Upper lobe of left lung (tissue), 4 donors: Measurements from ENCODE around the gene PLAAT5.

Experiments used
- EP300 ChIP-seq, 4 donors: sonication (generic); formaldehyde crosslinking; IDR thresholded peaks; one replicate each; pipeline ENCODE4 v1.5.1; 2017; ENCODE audit warnings: antibody characterized with exemption in 4 of 4, control low read depth in 2 of 4
- POLR2A ChIP-seq, 4 donors: fragments of 450-650 bp; IDR thresholded peaks; one replicate each; pipeline ENCODE4 v1.5.1; 2016 to 2017; ENCODE audit warnings: antibody characterized with exemption in 4 of 4, mild to moderate bottlenecking in 2 of 4
- POLR2AphosphoS5 ChIP-seq, 2 donors: sonication (generic); formaldehyde crosslinking; IDR thresholded peaks; one replicate each; pipeline ENCODE4 v1.5.1; 2017; ENCODE audit warnings: antibody characterized with exemption in 2 of 2
- TF ChIP-seq, protein P1 (sequence below), 6 experiments: fragments of 450-650 bp in 4 of 6; fragments of 200-600 bp in 2 of 6; sonication (generic) in 2 of 6; IDR thresholded peaks; one replicate each; pipeline ENCODE4 v1.5.1; 2016 to 2019; ENCODE audit warnings: antibody characterized with exemption in 6 of 6

DNA sequence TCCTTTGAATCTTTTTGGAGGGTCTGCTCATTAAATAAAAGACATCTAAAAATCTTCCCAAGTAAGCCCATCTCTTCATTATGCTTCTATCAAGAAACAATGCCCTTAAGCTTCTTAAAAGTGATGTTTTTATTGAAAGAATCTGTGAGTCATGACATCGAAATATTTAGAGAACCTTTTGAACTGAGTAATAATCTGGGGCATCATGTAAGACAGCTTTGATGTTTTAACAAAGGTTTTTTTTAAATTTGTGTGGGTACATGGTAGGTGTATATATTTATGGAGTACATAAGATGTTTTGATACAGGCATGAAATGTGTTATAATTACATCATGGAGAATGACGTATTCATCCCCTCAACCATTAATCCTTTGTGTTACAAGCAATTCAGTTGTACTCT is 46.8 kb downstream of the PLAAT5 start:
- TF ChIP-seq, protein P1, sequence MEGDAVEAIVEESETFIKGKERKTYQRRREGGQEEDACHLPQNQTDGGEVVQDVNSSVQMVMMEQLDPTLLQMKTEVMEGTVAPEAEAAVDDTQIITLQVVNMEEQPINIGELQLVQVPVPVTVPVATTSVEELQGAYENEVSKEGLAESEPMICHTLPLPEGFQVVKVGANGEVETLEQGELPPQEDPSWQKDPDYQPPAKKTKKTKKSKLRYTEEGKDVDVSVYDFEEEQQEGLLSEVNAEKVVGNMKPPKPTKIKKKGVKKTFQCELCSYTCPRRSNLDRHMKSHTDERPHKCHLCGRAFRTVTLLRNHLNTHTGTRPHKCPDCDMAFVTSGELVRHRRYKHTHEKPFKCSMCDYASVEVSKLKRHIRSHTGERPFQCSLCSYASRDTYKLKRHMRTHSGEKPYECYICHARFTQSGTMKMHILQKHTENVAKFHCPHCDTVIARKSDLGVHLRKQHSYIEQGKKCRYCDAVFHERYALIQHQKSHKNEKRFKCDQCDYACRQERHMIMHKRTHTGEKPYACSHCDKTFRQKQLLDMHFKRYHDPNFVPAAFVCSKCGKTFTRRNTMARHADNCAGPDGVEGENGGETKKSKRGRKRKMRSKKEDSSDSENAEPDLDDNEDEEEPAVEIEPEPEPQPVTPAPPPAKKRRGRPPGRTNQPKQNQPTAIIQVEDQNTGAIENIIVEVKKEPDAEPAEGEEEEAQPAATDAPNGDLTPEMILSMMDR (IDR thresholded peaks at IDR 0.05), result no peak
- TF ChIP-seq EP300 (IDR thresholded peaks at IDR 0.05) (no peak), POLR2A (IDR thresholded peaks at IDR 0.05) (no peak), POLR2AphosphoS5 (IDR thresholded peaks at IDR 0.05) (no peak)
